ENCODE data around the gene TRIO.

TRIO gene

GRCh38 chr5:14460844-14461398 lies 317.8 kb downstream of the TRIO start:
- FAIRE-seq (no peak), DNase-seq (ENCODE audit: insufficient read length, low spot score) (no peak)
- TF ChIP-seq POLR2A (IDR thresholded peaks at IDR 0.05; ENCODE audit: low read depth, low read length): no peak

GRCh38 chr5:14462681-14463080 lies 319.5 kb downstream of the TRIO start:
- TF ChIP-seq POLR2A (IDR thresholded peaks at IDR 0.05; ENCODE audit: low read depth, low read length): no peak
- DNase-seq (ENCODE audit: insufficient read length, low spot score) (no peak), FAIRE-seq (no peak)

- DNase-seq (ENCODE audit: insufficient read length, low spot score) (no peak), FAIRE-seq (no peak)
- TF ChIP-seq POLR2A (IDR thresholded peaks at IDR 0.05; ENCODE audit: low read depth, low read length): no peak
Measured at GRCh38 chr5:14463629-14464028, 320.5 kb downstream of the TRIO start.

GRCh38 chr5:14464096-14464495 lies 321.0 kb downstream of the TRIO start:
- FAIRE-seq: no peak
- TF ChIP-seq POLR2A (IDR thresholded peaks at IDR 0.05; ENCODE audit: low read depth, low read length): no peak
- DNase-seq (ENCODE audit: insufficient read length, low spot score): no peak

- no peak for DNase-seq (ENCODE audit: insufficient read length, low spot score)
- TF ChIP-seq POLR2A (IDR thresholded peaks at IDR 0.05; ENCODE audit: low read depth, low read length): no peak
- no peak for FAIRE-seq
Measured at GRCh38 chr5:14464671-14465070, 321.5 kb downstream of the TRIO start.

GRCh38 chr5:14465116-14465515 lies 322.0 kb downstream of the TRIO start:
- TF ChIP-seq POLR2A (IDR thresholded peaks at IDR 0.05; ENCODE audit: low read depth, low read length): no peak
- no peak for DNase-seq (ENCODE audit: insufficient read length, low spot score)
- FAIRE-seq: no peak

GRCh38 chr5:14465776-14466175 lies 322.6 kb downstream of the TRIO start:
- TF ChIP-seq POLR2A (IDR thresholded peaks at IDR 0.05; ENCODE audit: low read depth, low read length): no peak
- no peak for FAIRE-seq

GRCh38 chr5:14467251-14467650 lies 324.1 kb downstream of the TRIO start:
- no peak for DNase-seq (ENCODE audit: insufficient read length, low spot score)
- TF ChIP-seq POLR2A (IDR thresholded peaks at IDR 0.05; ENCODE audit: low read depth, low read length): no peak
- no peak for FAIRE-seq

More at GRCh38 chr5:14465776-14466175, 322.6 kb downstream of the TRIO start:
- DNase-seq (ENCODE audit: insufficient read length, low spot score): no peak

- no peak for TF ChIP-seq POLR2A (IDR thresholded peaks at IDR 0.05; ENCODE audit: low read depth, low read length)
- FAIRE-seq: no peak
- DNase-seq (ENCODE audit: insufficient read length, low spot score): no peak
Measured at GRCh38 chr5:14467886-14468285, 324.7 kb downstream of the TRIO start.

- FAIRE-seq: no peak
Measured at GRCh38 chr5:14469551-14470377, 326.6 kb downstream of the TRIO start.

GRCh38 chr5:14471507-14471906 lies 328.4 kb downstream of the TRIO start:
- FAIRE-seq (no peak), DNase-seq (ENCODE audit: insufficient read length, low spot score) (no peak)
- TF ChIP-seq POLR2A (IDR thresholded peaks at IDR 0.05; ENCODE audit: low read depth, low read length): no peak

More at GRCh38 chr5:14469551-14470377, 326.6 kb downstream of the TRIO start:
- no peak for TF ChIP-seq POLR2A (IDR thresholded peaks at IDR 0.05; ENCODE audit: low read depth, low read length)
- DNase-seq (ENCODE audit: insufficient read length, low spot score): no peak

GRCh38 chr5:14472986-14473567 lies 329.9 kb downstream of the TRIO start:
- FAIRE-seq (no peak), DNase-seq (ENCODE audit: insufficient read length, low spot score) (no peak)
- TF ChIP-seq POLR2A (IDR thresholded peaks at IDR 0.05; ENCODE audit: low read depth, low read length): no peak

GRCh38 chr5:14475045-14475444 lies 331.9 kb downstream of the TRIO start:
- no peak for TF ChIP-seq POLR2A (IDR thresholded peaks at IDR 0.05; ENCODE audit: low read depth, low read length)
- FAIRE-seq (no peak), DNase-seq (ENCODE audit: insufficient read length, low spot score) (no peak)

GRCh38 chr5:14476786-14477435 lies 333.8 kb downstream of the TRIO start:
- DNase-seq (ENCODE audit: insufficient read length, low spot score) (peak; percentile 60), FAIRE-seq (no peak)
- no peak for TF ChIP-seq POLR2A (IDR thresholded peaks at IDR 0.05; ENCODE audit: low read depth, low read length)
